ENCODE results near the gene PRPF40A.
"Not testable (repeated sequence)": the region's sequence is repeated elsewhere in the genome, so short reads cannot be mapped to it uniquely, and the experiment has no call there.

Gene PRPF40A

DNA sequence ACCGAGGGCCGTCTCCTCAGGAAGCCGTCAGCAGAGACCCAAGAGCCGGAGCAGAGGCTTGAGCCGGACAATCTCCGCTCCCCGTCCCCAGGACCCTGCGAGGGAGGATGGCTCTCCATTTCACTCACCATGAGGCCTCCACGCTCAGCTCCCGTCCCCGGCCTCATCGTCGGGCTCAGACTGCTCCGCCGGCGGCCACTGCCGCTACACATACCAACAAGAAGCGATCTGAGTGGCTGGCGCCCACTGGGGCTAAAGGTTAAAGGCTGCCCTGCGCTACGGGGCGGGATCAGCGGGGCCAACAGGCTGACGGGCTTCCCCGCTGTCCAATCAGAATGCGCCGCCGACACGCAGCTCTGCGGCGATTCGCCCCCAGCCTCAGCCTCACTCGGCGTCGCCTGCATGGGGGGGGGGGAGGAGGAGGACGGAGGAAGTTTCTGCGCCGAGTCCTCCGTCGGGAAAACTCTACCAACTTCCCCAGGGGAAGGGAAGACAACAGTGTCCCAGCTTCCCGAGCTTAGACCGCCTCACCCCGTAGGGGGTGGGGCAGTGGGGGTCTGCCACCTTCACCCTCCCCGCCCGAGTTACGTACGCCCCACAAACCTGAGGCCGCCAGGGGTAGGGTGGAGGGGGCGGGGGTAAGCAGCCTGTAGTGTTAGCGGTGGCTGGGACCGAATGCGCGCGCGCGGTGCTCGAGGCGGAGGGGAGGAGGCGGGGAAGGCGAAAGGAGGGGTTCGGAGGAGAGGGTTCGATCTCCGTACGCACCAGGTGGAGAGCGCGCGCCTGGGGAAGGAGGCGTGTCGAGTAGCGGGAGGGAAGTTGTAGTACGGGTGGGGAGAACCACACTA, at the start of gene PRPF40A:
Gene PRPF40A, minus strand, starts transcription at position 234 of the 848 bp plus-strand sequence. Its CDS starts 22 bp downstream, at position 212.
- FAIRE-seq: peak; percentile 96

DNA sequence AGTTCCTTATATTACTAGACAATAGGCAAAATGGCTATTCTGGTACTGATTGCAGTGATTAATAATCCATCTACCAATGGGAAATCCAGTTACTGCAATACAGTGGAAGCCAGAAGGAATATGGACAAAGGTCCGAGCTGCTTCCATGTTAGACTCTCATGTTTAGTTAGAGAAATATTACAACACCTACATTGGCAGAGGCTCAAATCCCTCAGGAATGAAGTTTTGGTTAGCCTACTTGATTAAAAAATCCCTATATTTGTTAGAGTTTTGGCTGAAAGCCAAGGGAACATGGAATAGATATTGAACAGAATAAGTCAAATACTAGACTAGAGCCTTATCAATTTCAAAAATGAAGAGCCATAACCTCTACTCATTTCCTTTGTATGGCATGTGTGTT, 49.7 kb upstream of the PRPF40A start:
- FAIRE-seq: no peak

- FAIRE-seq: no peak
These were observed 46.4 kb upstream of the PRPF40A start for GRCh38 chr2:152763651-152764050.

- FAIRE-seq: not testable (repeated sequence)
These were observed 45.9 kb upstream of the PRPF40A start for GRCh38 chr2:152763208-152763607.

DNA sequence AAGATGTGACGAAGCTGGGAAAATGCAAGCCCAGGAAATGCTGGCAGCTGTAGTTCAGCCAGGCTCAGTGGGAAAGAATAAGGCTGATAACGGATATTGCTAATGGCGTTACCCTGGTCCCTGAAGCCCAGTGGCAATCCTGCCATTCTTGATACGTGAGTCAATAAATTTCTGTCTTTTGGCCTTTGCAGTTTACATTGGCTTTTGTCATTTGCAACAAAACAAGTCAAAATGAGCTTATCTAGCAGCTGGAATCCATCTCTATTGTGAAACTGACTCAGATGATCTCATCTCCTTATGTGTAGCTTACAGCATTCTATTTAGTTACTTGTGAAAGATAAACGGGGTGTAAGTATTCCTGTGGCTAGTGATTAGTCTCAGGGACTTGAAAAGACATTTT, 44.9 kb upstream of the PRPF40A start:
- FAIRE-seq: no peak

- FAIRE-seq: no peak
These were observed 44.0 kb upstream of the PRPF40A start for GRCh38 chr2:152761214-152761613.

GRCh38 chr2:152759290-152760072, 42.2 kb upstream of the PRPF40A start:
- FAIRE-seq: no peak

- FAIRE-seq: no peak
These were observed 37.8 kb upstream of the PRPF40A start for GRCh38 chr2:152755029-152755428.

GRCh38 chr2:152747751-152748150, 30.5 kb upstream of the PRPF40A start:
- not testable (repeated sequence) for FAIRE-seq

DNA sequence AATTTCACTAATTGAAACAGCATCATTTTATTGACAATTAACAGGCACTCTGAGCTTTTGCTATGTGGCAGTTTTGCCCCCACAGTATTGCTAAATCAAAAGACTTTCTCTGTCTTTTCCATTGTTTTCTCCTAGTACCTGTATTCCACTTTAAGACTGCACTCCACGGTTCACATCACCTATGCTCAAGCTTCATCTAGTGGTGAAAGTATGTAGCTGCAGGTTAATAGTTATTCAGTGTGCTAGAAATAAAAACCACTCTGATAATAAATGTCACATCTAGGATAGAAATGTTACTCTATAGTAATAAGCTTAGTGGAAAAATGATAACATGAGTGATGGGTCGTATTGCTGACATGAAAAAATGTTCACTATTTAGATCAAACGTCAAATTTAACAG, 25.7 kb upstream of the PRPF40A start:
- peak; percentile 74 for FAIRE-seq

GRCh38 chr2:152740743-152741328, 23.6 kb upstream of the PRPF40A start:
- peak; percentile 98 for FAIRE-seq

GRCh38 chr2:152739705-152740104, 22.4 kb upstream of the PRPF40A start:
- FAIRE-seq: not testable (repeated sequence)

- FAIRE-seq: no peak
These were observed 21.2 kb upstream of the PRPF40A start for GRCh38 chr2:152738438-152738837.

- FAIRE-seq: not testable (repeated sequence)
These were observed 20.2 kb upstream of the PRPF40A start for GRCh38 chr2:152737509-152737908.

DNA sequence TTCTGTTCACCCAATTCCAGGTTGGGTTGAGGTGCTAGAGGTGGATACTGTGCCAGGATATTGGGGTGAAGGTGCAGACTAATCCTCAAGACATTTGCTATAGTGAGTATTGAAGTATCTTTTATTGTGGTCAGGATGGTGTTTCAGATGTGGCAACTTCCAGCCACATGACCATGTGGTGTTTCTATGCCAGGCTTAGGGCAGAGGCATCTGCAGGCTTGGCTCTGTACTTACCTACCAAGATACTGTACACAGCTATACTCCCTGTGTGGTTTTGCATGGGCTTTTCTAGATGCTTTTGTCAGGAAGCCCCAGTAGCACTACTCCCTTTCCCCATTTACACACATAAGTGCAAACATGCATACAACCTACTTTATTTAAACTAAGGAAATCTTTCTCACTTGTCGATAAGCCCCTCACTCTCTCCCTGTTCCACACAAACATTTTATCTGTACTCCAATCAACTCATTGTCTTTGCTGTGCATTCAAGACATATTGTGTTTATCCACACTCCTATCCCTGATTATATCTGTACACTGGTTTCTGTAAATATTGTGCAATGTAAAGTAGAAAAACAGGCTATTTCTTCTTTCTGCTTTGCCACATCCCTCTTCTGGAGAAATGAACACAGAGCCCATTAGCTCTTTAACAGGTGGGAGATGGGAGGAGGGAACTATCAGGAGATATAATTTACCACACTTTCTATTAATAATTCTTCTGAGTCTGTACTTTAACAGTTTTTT, 13.5 kb upstream of the PRPF40A start:
- no peak for FAIRE-seq

- FAIRE-seq: no peak
These were observed 12.6 kb upstream of the PRPF40A start for GRCh38 chr2:152729844-152730243.

GRCh38 chr2:152723918-152724317, 6.7 kb upstream of the PRPF40A start:
- no peak for FAIRE-seq

DNA sequence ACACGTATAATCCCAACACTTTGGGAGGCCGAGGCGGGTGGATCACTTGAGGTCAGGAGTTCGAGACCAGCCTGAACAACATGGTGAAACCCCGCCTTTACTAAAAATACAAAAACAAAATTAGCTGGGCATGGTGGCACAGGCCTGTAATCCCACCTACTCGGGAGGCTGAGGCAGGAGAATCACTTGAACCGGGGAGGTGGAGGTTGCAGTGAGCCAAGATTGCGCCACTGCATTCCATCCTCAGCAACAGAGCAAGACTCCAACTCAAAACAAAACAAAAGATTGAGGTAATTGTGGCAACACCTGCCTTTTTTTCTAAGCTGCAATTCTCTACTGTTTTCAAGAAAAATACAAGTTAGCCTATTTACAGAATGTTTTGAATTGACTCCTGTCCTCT, 5.4 kb upstream of the PRPF40A start:
- FAIRE-seq: not testable (repeated sequence)

DNA sequence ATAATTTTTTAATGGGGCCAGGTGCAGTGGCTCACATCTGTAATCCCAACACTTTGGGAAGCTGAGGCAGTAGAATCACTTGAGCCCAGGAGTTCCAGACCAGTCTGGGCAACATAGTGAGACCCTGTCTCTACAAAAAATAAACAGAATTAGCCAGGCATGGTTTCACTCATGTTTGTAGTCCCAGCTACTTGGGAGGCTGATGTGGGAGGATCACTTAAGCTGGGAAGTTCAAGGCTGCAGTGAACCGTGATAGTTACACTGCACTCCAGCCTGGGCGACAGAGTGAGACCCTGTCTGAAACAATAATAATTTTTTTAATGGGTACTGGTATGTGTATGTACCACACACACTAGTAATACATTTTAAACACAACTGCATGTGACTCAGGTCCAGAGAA, 3.5 kb upstream of the PRPF40A start:
- FAIRE-seq: no peak

DNA sequence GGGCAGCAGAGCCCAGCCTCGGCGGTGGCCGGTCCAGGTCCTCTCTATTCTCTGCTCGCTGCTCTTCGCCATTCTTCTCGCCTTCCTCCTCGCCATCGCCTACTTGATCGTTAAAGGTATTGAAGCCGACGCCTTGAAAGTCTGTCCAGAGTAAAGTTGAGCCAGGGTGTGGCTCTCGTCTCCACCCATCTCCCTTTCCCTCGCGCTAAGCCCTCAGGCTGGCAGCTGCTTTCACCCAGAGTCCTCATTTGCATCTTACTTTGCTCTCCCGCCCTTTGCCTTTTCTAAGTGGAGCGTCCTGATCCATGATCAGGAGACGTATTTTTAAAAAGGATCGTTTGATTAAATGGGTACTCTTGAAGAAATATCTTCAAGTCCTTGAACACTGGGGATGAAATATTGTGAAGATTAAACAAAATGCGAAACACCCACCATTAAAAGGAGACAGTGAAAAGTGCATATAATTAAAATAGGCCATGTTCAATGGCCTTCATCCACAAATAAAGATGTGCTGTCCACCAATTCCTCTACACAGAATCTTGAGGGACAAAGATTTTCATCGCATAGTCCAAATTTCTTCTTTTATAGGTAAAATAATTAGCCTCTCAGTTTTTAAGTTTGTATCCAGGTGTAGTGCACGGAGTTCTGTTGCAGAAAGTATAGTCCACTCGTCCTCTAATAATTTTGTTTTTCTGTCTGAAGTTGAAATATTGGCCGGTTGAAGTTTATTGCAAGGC, 1.8 kb upstream of the PRPF40A start:
- FAIRE-seq: peak; percentile 69

DNA sequence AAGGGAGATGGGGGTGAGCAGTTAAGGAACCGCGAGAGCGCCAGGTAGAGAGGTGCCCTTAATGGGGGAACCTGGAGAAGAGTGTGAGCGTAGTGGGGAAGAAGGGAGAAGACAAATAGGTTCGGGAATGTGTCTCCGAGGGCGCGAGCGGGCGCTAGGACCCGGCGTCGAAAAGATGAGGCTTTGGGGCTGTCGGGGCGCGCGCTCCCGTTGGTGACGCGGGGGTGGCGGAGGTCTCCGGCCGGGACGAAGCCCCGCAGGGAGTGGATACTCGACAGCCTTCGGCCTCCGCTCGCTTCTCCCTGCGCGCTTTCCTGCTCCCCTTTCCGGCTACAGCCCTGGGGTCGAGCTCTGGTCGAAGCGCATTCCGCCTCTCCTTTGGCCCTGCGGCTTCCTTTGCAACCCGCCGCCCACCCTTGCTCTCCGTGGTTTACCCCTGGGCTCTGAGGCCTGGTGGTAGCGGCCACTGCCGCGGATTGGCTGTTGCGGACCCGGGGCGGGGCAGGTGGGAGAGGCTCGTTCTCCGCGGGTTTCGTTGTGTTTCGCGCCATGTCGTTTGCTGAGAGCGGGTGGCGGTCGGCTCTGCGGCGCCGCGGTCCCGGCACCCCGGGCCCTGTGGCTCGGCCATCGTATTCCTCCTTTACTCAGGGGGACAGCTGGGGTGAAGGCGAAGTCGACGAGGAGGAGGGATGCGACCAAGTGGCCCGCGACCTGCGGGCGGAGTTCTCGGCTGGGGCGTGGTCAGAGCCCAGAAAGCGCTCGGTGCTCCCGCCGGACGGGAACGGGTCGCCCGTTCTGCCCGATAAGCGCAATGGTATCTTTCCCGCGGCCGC, 1.0 kb upstream of the PRPF40A start, which contains the start of gene ARL6IP6:
Gene ARL6IP6, plus strand, starts transcription at position 545 of the 833 bp plus-strand sequence. Its CDS starts 5 bp downstream, at position 550.
- no peak for FAIRE-seq

Data from G401.6 (cell line).